Epithelial cell of esophagus (primary cell): ENCODE results near the gene ARHGEF1.

ENCODE experiments used
- DNase-seq: peaks from one replicate; pipeline ENCODE4 v3.0.0; 2010; ENCODE audit warnings: low read depth
- H3K4me3 ChIP-seq: 2 replicates; pipeline ENCODE4 v1.5.1; 2011; ENCODE audit warnings: mild to moderate bottlenecking, low read length, control low read depth
- CTCF ChIP-seq: IDR thresholded peaks from 2 replicates; pipeline ENCODE4 v1.5.1; 2011; ENCODE audit warnings: low read depth, mild to moderate bottlenecking, low read length, control low read depth, inconsistent platforms; ENCODE audit not compliant: insufficient read depth; ENCODE audit errors: missing control alignments

The ARHGEF1 gene

GRCh38 chr19:41920882-41921576 lies 38.0 kb downstream of the ARHGEF1 start:
- TF ChIP-seq CTCF, result no peak
- DNase-seq, result no peak
- no peak overlapping the region for H3K4me3 ChIP-seq

- DNase-seq, result no peak
- no peak for TF ChIP-seq CTCF
- H3K4me3 ChIP-seq, result no peak overlapping the region
Observed at GRCh38 chr19:41921577-41922576, 38.9 kb downstream of the ARHGEF1 start.

GRCh38 chr19:41922585-41922984 lies 39.6 kb downstream of the ARHGEF1 start:
- DNase-seq, result no peak
- no peak overlapping the region for H3K4me3 ChIP-seq
- TF ChIP-seq CTCF, result no peak

GRCh38 chr19:41923045-41923788 lies 40.2 kb downstream of the ARHGEF1 start:
- DNase-seq, result no peak
- no peak overlapping the region for H3K4me3 ChIP-seq
- TF ChIP-seq CTCF, result no peak

GRCh38 chr19:41924151-41925145 lies 41.5 kb downstream of the ARHGEF1 start:
- TF ChIP-seq CTCF, result no peak
- H3K4me3 ChIP-seq, result no peak overlapping the region
- no peak for DNase-seq
